Activated CD4-positive, alpha-beta T cell treated with anti-CD3 and anti-CD28 coated beads for 24 hours (primary cell): ENCODE measurements around the gene ARL6IP1.
"Not testable (repeated sequence)": the region's sequence is repeated elsewhere in the genome, so short reads cannot be mapped to it uniquely, and the experiment has no call there.

Experiments used
- DNase-seq, 2 donors: peaks; one replicate each; pipeline ENCODE4 v3.0.0-alpha.2; 2020; ENCODE audit warnings: low read depth in 2 of 2

Gene ARL6IP1

GRCh38 chr16:18799500-18799899, 1.8 kb downstream of the ARL6IP1 start:
- DNase-seq: no peak

DNA sequence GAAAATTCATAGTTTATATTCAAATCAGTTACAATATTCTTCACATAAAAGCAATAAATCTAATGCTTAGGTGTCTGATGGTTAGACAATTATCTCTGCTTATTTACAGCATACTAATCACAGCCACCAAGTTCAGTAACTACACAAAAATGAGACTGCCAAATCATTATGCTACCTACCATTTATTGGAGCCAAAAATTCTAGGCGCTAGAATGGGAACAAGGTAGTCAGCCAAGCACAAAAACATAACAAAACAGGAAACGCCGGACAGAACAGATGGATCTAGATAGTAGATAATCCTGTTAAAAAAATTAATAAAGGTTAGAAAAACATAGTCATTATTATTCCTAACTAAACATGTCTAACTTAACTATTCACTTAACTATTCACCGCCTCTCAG, 3.6 kb downstream of the ARL6IP1 start:
- no peak for DNase-seq

DNA sequence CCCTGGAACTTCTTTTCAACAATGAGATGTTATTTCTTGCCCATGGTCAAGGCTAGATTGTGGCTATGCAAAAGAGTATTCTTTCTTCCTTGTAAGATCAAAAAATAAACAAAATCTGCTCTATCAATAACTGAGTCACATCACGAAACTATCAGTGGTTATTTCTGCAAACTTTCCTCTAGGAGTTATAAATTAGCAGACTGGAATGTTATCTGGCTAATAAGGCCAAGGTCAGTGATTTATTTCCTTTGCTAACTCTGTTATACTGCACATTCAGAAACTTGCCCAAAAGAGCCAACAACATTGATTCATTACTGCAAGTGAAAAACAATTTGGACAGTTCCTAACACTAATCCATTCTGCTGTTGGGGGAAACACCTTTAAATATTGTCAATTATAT, 5.0 kb downstream of the ARL6IP1 start:
- DNase-seq: no peak

GRCh38 chr16:18792836-18793433, 8.4 kb downstream of the ARL6IP1 start:
- no peak for DNase-seq

- peak; percentile 84 to 85 for DNase-seq
Observed at GRCh38 chr16:18789850-18790706, 11.3 kb downstream of the ARL6IP1 start, which contains the start of gene RPS15A. TSS of gene RPS15A (minus strand) at chr16:18790334. CDS start at chr16:18789113, 1,221 bp downstream.

DNA sequence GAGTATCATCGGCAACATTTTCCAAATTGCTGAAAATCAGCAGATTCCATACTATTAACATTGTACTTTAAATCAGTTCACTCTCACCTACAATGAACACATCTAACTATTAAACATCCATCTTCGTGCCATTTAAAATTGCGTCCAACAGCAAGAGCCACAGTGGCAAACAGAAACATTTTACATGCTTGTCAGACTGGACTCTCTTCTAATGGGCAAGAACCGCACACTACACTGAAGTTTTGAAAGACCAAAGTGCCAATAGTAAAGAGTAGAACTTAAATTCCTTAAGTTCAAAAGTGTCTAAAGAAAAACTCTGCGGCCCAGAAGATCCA, 11.9 kb downstream of the ARL6IP1 start:
- DNase-seq: no peak

GRCh38 chr16:18788828-18789514, 12.4 kb downstream of the ARL6IP1 start:
- no peak for DNase-seq

- no peak for DNase-seq
Observed at GRCh38 chr16:18784917-18785623, 16.3 kb downstream of the ARL6IP1 start.

DNA sequence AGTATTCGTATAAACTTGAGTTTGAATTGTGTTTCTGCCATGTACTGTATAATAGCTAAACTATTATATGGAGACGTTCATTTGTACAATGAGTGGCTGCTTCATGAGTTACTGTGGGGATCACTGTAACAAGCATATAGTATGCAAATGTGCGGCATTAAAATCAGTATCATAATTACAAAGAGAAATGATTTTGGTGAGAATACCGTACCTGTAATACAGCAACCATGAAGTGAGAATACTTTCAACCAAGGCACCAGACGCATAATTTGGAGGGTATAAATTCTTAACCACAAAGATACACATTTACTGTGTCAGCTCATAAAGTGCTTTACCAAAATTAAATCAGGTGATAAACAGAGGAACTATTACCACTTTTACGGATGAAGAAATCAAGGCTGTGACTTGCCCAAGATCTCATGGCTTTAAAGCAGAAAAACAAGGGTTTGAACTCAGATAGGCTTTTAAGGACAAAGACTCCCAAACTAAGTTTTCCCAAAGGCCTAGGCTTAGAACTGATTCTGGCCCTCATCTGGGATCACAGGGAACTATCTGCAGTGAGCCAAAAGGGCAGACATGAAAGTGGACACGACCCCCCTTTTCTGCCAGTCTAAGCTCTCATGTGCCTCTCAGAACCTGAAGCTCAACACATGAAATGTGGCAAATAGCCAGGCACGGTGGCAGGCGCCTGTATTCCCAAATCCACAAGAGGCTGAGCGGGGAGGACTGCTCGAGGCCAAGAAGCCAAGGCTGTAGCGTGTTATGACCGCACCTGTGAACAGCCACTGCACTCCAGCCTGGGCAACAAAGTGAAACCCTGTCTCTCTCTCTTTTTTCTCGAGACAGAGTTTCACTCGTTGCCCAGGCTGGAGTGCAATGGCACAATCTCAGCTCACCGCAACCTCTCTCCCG, 17.7 kb downstream of the ARL6IP1 start:
- no peak for DNase-seq

DNA sequence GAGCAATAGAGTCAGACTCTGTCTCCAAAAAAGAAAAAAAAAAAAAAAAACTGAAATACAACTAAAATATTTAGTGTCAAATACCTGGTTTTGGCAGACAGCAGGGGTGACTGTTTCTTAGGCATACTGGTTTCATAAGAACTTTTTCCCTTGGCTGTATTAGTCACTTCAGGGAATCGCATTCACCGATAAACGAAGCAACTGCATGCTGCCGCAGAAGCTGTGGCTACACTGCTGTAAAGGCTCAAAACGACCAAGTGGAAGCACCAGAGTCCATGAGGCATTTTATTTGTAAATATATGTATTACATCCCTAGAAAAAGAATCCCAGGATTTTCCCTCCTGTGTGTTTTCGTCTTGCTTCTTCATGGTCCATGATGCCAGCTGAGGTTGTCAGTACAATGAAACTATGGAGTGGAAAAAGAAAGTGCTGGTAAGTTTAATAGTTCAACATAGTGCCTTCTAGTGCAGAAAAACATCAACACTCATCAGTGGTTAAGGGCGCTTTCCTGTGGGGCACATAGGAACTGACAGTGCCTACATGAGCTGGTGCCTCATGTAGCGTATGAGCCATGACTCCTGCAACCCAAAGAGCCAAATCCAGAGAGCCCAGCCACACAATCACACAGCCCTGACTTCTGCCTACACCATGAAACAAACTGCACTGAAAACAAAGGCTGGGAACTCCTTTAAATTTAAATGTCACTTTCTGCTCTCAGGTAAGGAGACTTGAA, 18.5 kb downstream of the ARL6IP1 start:
- DNase-seq: no peak

DNA sequence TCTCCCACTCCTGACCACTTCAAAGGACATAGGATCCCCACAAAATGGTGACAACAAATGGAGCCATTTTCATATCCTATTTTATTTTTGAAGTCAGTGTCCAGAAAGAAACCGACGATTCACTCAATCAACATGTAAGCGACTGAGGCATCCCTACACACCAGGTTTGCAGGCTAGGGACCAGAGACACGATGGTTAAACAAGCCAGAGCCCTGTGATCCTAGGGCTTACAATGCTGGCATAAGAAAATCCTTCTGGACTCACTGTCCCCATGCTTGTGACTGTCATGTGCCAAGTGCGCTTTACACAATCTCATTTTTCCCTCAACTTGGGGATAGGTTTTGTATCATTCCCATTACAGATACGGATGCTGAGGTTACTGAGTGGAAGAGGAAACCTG, 20.1 kb downstream of the ARL6IP1 start:
- not testable (repeated sequence) for DNase-seq

DNA sequence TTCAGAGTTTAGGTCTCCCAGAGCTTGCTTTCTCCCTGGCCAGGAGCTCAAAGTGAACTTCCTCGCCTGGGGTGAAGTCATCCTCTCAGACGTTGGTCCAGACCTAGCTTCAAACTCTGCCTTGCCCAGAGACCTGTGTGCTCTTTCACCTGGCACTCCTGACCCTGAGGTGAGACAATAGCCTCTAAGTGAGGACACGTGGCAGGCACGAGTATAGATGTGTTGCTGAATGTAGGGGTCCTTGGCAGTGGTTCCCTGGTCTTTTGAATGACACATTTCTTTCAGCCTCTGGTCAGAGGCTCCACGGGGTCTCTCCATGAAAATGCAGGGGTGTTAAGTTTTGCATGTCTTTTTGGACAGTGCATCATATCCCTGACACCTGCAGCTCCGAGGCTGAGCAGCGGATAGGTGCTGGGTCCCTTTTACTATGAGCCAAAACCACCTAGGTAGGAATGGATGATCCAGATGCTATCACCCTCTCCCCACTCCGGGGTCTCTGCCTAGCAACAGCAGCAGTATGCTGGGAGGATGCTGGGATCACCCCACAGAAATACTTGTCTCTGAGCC, 20.8 kb downstream of the ARL6IP1 start:
- DNase-seq: not testable (repeated sequence)

DNA sequence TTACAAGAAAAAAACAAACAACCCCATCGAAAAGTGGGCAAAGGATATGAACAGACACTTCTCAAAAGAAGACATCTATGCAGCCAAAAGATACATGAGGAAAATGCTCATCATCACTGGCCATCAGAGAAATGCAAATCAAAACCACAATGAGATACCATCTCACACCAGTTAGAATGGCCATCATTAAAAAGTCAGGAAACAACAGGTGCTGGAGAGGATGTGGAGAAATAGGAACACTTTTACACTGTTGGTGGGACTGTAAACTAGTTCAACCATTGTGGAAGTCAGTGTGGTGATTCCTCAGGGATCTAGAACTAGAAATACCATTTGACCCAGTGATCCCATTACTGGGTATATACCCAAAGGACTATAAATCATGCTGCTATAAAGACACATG, 23.7 kb downstream of the ARL6IP1 start:
- not testable (repeated sequence) for DNase-seq

- not testable (repeated sequence) for DNase-seq
Observed at GRCh38 chr16:18776334-18776733, 25.0 kb downstream of the ARL6IP1 start.

DNA sequence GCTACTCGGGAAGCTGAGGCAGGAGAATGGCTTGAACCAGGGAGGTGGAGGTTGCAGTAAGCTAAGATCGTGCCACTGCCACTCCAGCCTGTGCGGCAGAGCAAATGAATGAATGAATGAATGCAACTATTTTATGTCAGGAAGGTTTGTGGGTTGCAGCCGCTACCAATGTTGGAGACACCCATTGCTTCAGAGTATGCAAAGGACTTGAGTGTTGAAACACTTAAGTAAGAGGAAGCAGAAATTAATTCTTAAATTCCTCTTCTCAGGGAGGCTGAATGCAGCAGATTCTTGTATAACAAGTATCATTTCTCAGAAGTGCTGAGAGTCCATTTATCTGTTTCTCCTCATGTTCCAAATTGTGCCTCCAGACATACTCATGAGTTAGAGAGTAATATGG, 26.7 kb downstream of the ARL6IP1 start:
- DNase-seq: not testable (repeated sequence)

DNA sequence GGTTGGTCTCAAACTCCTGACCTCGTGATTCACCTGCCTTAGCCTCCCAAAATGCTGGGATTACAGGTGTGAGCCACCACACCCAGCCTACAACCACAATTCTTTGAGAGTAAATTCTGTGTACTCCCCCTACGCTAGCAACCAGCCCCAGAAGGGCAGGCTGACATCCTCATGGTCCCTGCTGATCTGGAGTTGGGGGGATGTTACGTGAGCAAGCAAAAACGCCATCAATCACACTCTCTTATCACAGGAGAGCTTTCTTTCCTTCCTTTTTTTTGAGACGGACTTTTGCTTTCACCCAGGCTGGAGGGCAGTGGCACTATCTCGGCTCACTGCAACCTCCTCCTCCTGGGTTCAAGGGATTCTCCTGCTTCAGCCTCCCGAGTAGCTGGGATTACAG, 29.2 kb downstream of the ARL6IP1 start:
- not testable (repeated sequence) for DNase-seq

DNA sequence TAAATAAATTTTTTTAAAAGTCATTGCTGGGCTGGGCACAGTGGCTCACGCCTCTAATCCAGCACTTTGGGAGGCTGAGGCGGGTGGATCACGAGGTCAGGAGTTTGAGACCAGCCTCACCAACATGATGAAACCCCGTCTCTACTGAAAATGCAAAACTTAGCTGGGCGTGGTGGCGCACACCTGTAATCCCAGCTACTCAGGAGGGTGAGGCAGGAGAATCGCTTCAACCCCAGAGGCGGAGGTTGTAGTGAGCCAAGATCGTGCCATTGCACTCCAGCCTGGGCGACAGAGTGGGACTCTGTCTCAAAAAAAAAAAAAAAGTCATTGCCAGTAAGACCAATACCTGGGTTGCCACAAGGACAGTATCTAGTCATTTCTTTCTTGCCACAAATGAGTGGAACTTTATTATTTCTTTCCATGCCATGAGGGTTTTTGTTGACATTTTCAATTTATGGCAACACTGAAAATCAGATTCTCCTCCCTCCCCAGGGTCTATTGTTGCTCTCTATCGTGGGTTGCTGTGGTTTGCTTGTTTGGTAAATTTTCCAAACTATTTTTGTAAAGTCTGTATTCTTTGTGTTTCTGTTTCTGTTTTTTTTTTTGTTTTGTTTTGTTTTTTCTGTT, 30.9 kb downstream of the ARL6IP1 start:
- DNase-seq: not testable (repeated sequence)

DNA sequence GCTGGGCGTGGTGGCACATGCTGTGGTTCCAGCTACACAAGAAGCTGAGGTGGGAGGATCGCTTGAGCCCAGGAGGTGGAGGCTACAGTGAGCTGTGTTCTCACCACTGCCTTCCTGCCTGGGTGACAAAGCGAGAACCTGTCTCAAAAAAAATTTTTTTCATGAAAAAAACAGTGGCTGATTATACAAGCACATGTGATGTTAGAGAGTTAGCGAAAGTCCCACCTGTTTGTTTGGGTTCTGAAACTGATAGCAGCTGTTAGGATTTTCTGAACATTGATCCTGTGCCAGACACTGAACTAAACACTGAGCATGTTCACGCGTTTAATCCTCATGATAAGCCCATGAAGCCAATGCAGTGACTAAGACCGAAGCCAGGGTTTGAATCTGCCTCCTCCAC, 34.1 kb downstream of the ARL6IP1 start:
- DNase-seq: not testable (repeated sequence)

DNA sequence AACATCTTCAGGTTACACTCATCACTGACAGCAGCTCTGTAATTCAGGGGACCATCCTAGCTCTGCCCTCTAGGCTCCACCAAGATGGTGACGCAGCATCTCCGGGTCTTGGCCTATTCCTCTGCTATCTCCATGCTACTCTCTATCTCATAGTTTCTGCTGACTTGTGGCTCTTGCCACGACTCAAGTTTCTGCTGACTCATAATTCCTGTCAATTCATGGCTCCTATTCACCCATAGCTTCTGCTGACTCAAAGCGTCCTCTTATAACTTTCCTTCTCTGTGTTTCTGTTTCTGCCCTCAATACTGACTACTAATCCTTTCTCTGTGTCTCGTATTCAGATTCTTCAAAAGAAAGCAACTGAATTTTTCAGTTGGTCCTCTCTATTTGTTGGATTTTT, 38.6 kb downstream of the ARL6IP1 start:
- not testable (repeated sequence) for DNase-seq
